ENCODE measurements around the gene POU2F3.

DNA sequence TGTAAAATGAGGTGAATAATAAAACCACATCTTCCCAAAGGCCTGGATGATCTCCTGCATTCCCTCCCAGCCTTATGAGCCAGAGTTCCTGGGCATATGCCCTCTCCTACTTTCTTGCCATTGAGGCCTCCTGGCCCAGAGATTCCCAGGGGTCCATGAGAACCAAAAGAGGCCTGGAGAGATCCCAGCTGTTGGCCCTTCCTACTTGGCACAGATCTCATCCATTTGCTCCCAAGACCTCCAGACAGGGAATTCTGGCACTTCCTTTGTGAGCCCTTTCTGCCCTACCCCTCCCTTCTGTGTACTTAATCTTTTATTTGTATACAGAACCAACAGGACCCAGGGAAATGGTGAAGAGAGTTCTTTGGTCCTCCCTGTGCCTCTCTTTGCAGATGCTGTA lies 21.4 kb downstream of the POU2F3 start:
- TF ChIP-seq, protein P1, sequence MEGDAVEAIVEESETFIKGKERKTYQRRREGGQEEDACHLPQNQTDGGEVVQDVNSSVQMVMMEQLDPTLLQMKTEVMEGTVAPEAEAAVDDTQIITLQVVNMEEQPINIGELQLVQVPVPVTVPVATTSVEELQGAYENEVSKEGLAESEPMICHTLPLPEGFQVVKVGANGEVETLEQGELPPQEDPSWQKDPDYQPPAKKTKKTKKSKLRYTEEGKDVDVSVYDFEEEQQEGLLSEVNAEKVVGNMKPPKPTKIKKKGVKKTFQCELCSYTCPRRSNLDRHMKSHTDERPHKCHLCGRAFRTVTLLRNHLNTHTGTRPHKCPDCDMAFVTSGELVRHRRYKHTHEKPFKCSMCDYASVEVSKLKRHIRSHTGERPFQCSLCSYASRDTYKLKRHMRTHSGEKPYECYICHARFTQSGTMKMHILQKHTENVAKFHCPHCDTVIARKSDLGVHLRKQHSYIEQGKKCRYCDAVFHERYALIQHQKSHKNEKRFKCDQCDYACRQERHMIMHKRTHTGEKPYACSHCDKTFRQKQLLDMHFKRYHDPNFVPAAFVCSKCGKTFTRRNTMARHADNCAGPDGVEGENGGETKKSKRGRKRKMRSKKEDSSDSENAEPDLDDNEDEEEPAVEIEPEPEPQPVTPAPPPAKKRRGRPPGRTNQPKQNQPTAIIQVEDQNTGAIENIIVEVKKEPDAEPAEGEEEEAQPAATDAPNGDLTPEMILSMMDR (IDR thresholded peaks at IDR 0.05): no peak
- no peak for TF ChIP-seq POLR2A (IDR thresholded peaks at IDR 0.05)
